Upper lobe of left lung (tissue), 6 donors: ENCODE results near the gene GPR150. TPM values are rescaled to one million over a fixed set of nuclear protein-coding genes. Genes with fewer than 3 reads are reported as not detected.

Experiments
- ATAC-seq, 2 donors: fragments of 200-7000 bp; cut with Tn5 transposase; one replicate each; pipeline ENCODE4 v1.9.1; 2022; ENCODE audit warnings: mild to moderate bottlenecking in 2 of 2, moderate library complexity in 2 of 2; ENCODE audit not compliant: low FRiP score in 2 of 2
- DNase-seq, 2 donors: peaks; one replicate each; pipeline ENCODE4 v3.0.0-alpha.2; 2019 to 2020
- H3K27ac ChIP-seq, 4 donors: fragments of 200-600 bp; sonication (generic); one replicate each; pipeline ENCODE4 v1.5.1; 2016 to 2019
- H3K27me3 ChIP-seq, 4 donors: fragments of 200-600 bp; sonication (generic); one replicate each; pipeline ENCODE4 v1.5.1; 2017 to 2019
- H3K36me3 ChIP-seq, 4 donors: fragments of 200-600 bp; sonication (generic); one replicate each; pipeline ENCODE4 v1.5.1; 2016 to 2019
- H3K4me1 ChIP-seq, 4 donors: fragments of 200-600 bp; sonication (generic); one replicate each; pipeline ENCODE4 v1.5.1; 2018 to 2019
- H3K4me3 ChIP-seq, 4 donors: fragments of 200-600 bp; sonication (generic); one replicate each; pipeline ENCODE4 v1.5.1; 2017 to 2019; ENCODE audit warnings: mild to moderate bottlenecking in 2 of 4, moderate library complexity in 1 of 4
- H3K9me3 ChIP-seq, 4 donors: fragments of 200-600 bp; sonication (generic); one replicate each; pipeline ENCODE4 v1.5.1; 2018 to 2019
- EP300 ChIP-seq, 4 donors: sonication (generic); formaldehyde crosslinking; IDR thresholded peaks; one replicate each; pipeline ENCODE4 v1.5.1; 2017; ENCODE audit warnings: antibody characterized with exemption in 4 of 4, control low read depth in 2 of 4
- POLR2A ChIP-seq, 4 donors: fragments of 450-650 bp; IDR thresholded peaks; one replicate each; pipeline ENCODE4 v1.5.1; 2016 to 2017; ENCODE audit warnings: antibody characterized with exemption in 4 of 4, mild to moderate bottlenecking in 2 of 4
- POLR2AphosphoS5 ChIP-seq, 2 donors: sonication (generic); formaldehyde crosslinking; IDR thresholded peaks; one replicate each; pipeline ENCODE4 v1.5.1; 2017; ENCODE audit warnings: antibody characterized with exemption in 2 of 2
- WGBS, 2 donors: methylation state at CpG; one replicate each; pipeline ENCODE4 v1.1.5; 2017 to 2018; 5-methylcytosine and 5-hydroxymethylcytosine counted together
- total RNA-seq, 6 donors: library from RNA; depleted of rRNA in 4 of 6; stranded (reverse); fragments of >200 nt in 4 of 6; gene quantifications; one replicate each; pipeline versions ENCODE4 v1.1.0 to v1.2.1, GENCODE V29; 2016 to 2021
- TF ChIP-seq, protein P1 (sequence below), 6 experiments: fragments of 450-650 bp in 4 of 6; fragments of 200-600 bp in 2 of 6; sonication (generic) in 2 of 6; IDR thresholded peaks; one replicate each; pipeline ENCODE4 v1.5.1; 2016 to 2019; ENCODE audit warnings: antibody characterized with exemption in 6 of 6
- donor health status: DM: no; HTN: no; CAD: no; lungs with moderate emphysema.
- donor health status: DM: no; HTN: yes; CAD: no; lungs with severe emphysema.

GPR150 gene
- total RNA-seq, 6 donors from 2014 or later = 0.30 to 2.0 (median 0.74) TPM; not detected in 3

- no peaks in the 10 kb centered on the region for H3K27me3 ChIP-seq
- DNase-seq (peak; percentile 99 to 100), ATAC-seq (peak; percentile 99)
- TF ChIP-seq, protein P1, sequence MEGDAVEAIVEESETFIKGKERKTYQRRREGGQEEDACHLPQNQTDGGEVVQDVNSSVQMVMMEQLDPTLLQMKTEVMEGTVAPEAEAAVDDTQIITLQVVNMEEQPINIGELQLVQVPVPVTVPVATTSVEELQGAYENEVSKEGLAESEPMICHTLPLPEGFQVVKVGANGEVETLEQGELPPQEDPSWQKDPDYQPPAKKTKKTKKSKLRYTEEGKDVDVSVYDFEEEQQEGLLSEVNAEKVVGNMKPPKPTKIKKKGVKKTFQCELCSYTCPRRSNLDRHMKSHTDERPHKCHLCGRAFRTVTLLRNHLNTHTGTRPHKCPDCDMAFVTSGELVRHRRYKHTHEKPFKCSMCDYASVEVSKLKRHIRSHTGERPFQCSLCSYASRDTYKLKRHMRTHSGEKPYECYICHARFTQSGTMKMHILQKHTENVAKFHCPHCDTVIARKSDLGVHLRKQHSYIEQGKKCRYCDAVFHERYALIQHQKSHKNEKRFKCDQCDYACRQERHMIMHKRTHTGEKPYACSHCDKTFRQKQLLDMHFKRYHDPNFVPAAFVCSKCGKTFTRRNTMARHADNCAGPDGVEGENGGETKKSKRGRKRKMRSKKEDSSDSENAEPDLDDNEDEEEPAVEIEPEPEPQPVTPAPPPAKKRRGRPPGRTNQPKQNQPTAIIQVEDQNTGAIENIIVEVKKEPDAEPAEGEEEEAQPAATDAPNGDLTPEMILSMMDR (IDR thresholded peaks at IDR 0.05) = peak in 3 of 6 experiments; percentile 33 to 41 (median 39)
- TF ChIP-seq POLR2AphosphoS5 (IDR thresholded peaks at IDR 0.05) (peak; percentile 97 to 99), EP300 (IDR thresholded peaks at IDR 0.05) (peak; percentile 78 to 100 (median 98)), POLR2A (IDR thresholded peaks at IDR 0.05) (peak; percentile 75 to 97 (median 91))
- H3K36me3 ChIP-seq = no peaks in the 10 kb centered on the region
- H3K4me1 ChIP-seq = peaks cover 3 to 25% (median 10%) of the 10 kb centered on the region in 4 donors
- H3K4me3 ChIP-seq = peak within 1 kb of the TSS; percentile 30 to 54 (median 43)
- H3K9me3 ChIP-seq = no peaks in the 10 kb centered on the region
- 2 to 3% methylated on average over 26 to 30 of the region's 60 CpGs for WGBS, 2 donors
- peak within 1 kb of the TSS; percentile 89 to 98 (median 92) for H3K27ac ChIP-seq
Observed at GRCh38 chr5:95646569-95647431, 26.9 kb downstream of the GPR150 start, which contains the start of gene RFESD. Gene RFESD (plus strand): TSS chr5:95646777. CDS start chr5:95652272, 5,495 bp downstream.

DNA sequence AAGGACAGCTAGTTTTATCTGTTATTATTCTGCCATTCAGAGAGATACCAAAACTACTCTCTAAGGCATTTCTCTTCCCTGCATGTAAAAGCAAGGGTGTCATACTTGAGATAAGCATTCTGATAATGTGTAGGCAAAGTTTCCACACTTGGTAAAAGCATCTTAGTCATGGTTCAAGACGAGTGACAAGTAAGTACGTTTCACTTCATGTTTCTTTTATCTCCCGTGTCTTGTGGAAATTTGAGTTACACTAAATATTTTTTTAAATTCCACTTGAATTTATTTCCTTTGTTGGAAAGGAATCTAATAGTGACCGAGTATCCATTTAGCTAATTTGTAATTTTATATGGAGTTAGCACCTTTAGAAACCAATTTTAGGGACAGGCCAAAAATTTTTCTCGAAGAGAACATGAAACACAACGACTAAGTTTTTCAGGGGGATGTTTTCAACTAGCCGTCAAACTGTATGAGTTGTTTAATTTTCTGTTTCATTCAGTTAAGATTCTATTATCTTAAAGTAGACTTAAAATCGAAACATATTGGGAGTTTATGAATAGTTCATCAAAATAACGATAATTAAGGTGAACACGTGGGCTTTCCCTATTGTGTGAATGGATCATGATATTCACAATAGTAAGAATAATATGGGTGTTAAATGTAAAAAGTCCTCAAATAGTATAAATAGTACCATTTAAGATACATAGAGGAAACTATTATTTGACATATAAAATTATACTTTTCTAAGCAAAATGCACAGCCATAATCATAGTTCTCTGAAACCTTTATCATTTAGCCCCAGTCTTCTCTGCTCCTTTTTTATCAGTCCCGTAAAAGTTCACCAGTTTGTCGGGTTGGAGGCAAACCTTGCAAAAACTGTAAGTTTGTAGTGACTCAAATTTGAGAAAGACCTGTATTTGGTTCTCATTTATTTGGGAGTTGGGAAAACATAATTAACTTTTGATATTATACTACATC, 28.3 kb downstream of the GPR150 start:
- TF ChIP-seq, protein P1 (IDR thresholded peaks at IDR 0.05) = no peak
- no peak for TF ChIP-seq EP300 (IDR thresholded peaks at IDR 0.05)
- TF ChIP-seq POLR2A (IDR thresholded peaks at IDR 0.05) = no peak
- no peak for TF ChIP-seq POLR2AphosphoS5 (IDR thresholded peaks at IDR 0.05)
- ATAC-seq = no peak

GRCh38 chr5:95649274-95649673, 29.4 kb downstream of the GPR150 start:
- TF ChIP-seq, protein P1 (IDR thresholded peaks at IDR 0.05) = no peak
- TF ChIP-seq EP300 (IDR thresholded peaks at IDR 0.05) (no peak), POLR2A (IDR thresholded peaks at IDR 0.05) (no peak), POLR2AphosphoS5 (IDR thresholded peaks at IDR 0.05) (no peak)
- H3K36me3 ChIP-seq = no peaks in the 10 kb centered on the region
- H3K27me3 ChIP-seq = no peaks in the 10 kb centered on the region
- peaks cover 3 to 21% (median 10%) of the 10 kb centered on the region in 4 donors for H3K4me1 ChIP-seq
- no peaks in the 10 kb centered on the region for H3K9me3 ChIP-seq
- DNase-seq = no peak
- H3K27ac ChIP-seq = no peak overlapping the region
- ATAC-seq = no peak
- H3K4me3 ChIP-seq = no peak overlapping the region

More for the DNA sequence above, 28.3 kb downstream of the GPR150 start:
- DNase-seq = no peak
- Histone ChIP-seq H3K27ac (peak overlapping the region in 3 of 4 donors; percentile 89 to 92 (median 92)), H3K36me3 (no peaks in the 10 kb centered on the region), H3K27me3 (no peaks in the 10 kb centered on the region), H3K9me3 (no peaks in the 10 kb centered on the region), H3K4me1 (peaks cover 3 to 25% (median 10%) of the 10 kb centered on the region in 4 donors), H3K4me3 (no peak overlapping the region)
- WGBS, 2 donors = 71 to 78% methylated on average over 12 of the region's 12 CpGs

GRCh38 chr5:95649842-95650620, 30.1 kb downstream of the GPR150 start:
- TF ChIP-seq EP300 (IDR thresholded peaks at IDR 0.05) (no peak), POLR2AphosphoS5 (IDR thresholded peaks at IDR 0.05) (no peak), POLR2A (IDR thresholded peaks at IDR 0.05) (no peak)
- TF ChIP-seq, protein P1 (IDR thresholded peaks at IDR 0.05) = no peak
- ATAC-seq (no peak), DNase-seq (no peak)
- no peak overlapping the region for H3K27ac ChIP-seq
- no peak overlapping the region for H3K4me3 ChIP-seq
- peaks cover 3 to 17% (median 10%) of the 10 kb centered on the region in 4 donors for H3K4me1 ChIP-seq
- no peaks in the 10 kb centered on the region for H3K27me3 ChIP-seq
- no peaks in the 10 kb centered on the region for H3K9me3 ChIP-seq
- no peaks in the 10 kb centered on the region for H3K36me3 ChIP-seq
